GM20431 (cell line): Measurements from ENCODE around the gene SHISA4.
"Not testable (repeated sequence)": the region's sequence is repeated elsewhere in the genome, so short reads cannot be mapped to it uniquely, and the experiment has no call there.

Source experiments
- in situ Hi-C: fragments of 300-500 bp; cut with MseI, MboI; formaldehyde crosslinking; loops from one replicate; pipeline ENCODE4 v1.15.0; 2020; ENCODE audit warnings: low sequenced_read_pairs; ENCODE audit not compliant: unreplicated experiment

The SHISA4 gene, protein sequence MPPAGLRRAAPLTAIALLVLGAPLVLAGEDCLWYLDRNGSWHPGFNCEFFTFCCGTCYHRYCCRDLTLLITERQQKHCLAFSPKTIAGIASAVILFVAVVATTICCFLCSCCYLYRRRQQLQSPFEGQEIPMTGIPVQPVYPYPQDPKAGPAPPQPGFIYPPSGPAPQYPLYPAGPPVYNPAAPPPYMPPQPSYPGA

DNA sequence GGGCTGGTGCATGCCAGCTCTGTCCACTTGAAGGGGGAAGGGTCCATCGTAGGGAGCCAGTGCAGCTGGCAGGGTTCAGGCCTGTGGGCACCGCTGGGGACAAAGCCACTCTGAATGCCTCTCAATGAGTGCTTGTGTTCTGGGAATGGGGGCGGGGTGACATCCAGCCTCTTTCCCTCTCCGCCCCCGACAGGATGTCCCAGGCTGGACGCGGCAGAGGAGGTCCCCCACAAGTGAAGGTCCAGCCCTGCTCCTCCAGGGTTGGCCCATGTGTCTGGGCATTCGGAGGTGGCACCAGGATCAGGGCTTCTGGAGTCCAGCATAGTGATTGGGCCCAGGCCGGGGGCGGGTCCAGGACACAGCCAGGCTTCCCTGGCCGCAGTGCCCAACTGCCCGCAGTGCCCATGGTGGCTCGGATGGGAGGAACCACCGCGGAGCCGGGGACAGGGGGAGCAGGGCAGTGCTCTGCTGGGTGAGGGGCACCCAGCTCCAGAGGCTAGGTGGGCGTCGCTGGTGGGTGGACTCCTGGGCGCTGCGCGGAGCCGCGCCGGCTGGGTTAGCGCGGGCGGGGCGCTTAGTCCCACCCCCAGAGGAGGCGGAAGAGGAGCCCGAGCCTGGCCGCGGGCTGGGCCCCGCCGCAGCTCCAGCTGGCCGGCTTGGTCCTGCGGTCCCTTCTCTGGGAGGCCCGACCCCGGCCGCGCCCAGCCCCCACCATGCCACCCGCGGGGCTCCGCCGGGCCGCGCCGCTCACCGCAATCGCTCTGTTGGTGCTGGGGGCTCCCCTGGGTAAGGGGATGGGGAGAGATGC, at the start of gene SHISA4:
SHISA4 (plus strand) TSS at position 617 of the 808 bp plus-strand sequence; CDS start at position 714, 97 bp downstream.
- in situ Hi-C loops = loop anchor here (25.0 kb wide), 1 partner anchor 224 kb away; the partner anchor contains the start of gene GPR37L1

DNA sequence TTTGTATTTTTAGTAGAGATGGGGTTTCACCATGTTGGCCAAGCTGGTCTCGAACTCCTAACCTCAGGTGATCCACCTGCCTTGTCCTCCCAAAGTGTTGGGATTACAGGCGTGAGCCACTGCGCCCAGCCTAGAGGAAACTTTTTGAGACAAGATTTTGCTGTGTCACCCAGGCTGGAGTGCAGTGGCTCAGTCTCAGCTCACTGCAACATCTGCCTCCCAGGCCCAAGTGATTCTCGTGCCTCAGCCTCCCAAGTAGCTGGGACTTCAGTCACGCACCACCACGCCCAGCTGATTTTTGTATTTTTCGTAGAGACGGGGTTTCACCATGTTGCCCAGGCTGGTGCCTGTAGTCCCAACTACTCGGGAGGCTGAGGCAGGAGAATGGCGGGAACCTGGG, 49.6 kb upstream of the SHISA4 start:
- in situ Hi-C loops = not testable (repeated sequence)

DNA sequence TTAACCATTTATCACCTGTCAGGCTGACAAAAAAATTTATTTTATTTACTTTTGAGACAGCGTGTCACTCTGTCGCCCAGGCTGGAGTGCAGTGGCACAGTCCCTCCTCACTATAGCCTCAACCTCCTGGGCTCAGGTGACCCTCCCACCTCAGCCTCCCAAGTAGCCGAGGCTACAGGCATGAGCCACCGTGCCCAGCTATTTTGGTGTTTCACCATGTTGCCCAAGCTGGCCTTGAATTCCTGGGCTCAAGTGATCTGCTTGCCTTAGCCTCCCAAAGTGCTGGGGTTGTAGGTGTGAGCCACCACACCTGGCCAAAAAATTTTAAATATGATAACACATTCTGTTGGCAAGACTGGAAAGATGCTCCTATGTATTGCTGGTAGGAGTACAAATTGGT, 48.6 kb upstream of the SHISA4 start:
- in situ Hi-C loops = no loop called here

DNA sequence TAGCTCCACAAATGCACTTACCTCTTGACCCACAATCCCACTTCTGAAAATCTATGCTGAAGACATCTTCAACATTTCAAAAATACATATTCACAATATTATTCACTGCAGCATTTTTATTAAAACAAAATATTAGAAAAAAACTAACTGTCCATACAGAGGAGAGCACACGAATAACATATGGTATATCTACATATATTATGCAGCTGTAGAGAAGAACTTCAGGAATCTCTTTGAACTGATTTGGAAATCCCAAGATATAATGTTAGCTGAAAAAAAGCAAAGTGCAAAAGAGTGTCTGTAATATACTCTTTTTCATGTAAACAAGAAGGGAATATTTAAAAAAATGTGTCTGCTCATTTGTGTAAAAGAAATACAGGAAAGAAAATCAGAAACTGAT, 48.2 kb upstream of the SHISA4 start:
- in situ Hi-C loops = no loop called here

DNA sequence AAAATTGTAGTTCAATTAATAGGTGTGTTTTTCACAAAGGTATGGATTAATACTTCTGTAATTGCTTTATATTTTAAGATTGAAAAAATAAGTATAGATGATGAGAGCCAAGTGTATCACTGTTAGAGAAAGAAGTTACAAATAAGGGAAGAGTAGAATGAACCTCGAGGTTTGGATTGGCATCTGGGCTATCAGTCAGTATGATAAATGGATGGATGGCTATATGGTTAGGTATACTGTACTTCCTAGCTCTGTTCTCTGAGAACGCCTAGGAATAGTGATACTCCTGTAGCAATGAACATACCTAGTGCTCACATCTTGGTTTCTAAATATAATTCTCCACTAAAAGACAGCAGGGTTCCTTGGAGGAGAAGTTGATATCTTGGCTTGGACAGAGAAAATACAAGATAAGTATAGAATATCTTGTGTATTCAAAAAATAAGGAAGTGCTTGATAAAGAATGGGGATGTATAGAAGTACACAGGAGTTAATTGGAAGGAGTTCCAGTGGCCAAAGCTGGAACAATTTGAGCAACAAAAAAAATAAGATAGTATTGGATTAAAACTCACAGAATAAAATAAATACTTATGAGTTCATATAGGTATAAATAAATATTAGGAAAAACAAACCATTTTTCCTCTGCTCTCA, 47.3 kb upstream of the SHISA4 start:
- in situ Hi-C loops = no loop called here

DNA sequence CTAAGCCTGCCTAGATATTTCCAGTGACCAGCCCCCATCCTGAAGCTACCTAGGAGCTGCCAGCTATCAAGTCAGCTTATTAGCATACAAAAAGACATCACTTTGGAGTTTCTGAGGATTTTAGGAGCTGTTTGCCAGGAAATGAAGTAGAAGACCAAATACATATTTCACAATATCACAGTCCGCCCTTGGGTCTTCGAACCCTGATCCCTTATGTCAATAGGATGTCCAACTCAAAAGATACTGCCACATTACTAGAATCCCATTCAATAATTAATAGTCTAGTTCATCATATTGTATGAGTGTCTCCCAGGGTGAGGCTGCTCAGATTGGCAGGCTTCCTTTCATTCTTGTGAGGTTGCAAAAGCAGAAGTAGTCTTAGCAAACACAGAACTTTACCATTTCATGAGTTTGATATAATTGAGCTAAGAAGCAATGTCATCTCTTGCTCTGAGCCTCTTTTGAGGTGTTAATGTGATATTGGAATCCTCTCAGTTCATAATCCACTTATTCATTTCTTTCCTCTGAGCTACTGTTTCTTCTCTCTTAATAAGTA, 46.1 kb upstream of the SHISA4 start:
- in situ Hi-C loops = no loop called here

DNA sequence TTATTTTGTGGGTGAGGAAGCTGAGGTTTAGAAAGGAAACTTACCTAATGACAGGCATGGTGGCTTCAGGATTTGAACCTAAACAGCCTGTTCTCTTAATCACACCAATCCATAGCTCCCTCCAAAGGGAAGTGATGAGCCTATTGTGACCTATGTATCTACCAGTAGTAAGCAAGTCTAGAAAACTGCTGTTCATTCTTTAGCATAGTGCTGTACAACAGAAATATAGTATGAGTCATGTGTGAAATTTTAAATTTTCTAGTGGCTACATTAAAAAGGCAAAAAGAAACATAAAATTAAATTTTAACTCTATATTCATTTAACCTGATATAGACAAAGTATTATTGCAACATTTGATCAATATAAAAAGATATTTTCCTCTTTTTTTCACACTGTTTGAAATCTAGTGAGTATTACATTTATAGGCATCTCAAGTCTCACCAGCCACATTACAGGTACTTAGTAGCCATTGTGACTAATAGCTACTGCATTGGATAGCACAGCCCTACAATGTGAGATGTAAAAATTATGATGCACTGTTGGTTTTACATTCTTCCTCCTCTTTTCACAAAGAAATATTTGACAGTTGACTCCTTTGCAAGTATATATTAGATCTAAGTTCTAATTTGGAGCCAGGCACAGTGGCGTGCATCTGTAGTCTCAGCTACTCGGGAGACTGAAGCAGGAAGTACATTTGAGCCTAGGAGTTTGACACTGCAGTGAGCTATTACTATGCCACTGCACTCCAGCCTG, 43.2 kb upstream of the SHISA4 start:
- in situ Hi-C loops = no loop called here

DNA sequence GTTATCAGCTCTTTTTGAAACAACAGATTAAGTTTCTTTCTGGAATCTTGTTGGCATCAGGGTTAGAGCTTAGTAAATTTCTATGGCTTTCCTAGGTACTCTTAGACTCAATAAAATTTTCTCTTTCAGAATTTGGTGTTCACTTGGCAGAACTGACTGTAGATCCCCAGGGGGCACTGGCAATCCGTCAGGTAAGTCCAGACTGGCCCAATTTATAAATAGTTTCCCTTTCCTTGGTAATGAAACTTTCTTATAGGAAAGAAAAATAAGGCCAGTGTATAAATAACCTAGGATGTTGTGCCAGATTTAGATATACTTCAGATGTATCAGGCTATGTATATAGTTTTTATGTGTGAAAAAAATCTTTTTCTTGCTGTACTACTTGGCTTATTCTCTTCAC, 41.5 kb upstream of the SHISA4 start:
- in situ Hi-C loops = no loop called here

DNA sequence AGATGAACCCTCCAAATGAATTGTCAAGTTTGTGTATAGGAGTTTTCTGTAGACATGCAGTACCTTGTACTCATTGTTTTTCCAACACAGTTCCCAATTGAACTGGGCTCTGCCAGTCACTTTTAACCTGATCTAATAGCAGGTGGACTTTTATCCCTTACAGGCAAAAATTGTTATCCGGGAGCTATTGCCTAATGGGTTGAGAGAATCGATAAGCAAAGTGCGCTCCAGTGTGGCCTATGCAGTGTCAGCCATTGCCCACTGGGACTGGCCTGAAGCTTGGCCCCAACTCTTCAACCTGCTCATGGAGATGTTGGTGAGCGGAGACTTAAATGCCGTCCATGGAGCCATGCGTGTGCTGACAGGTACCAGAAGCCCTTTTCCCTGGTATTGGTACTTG, 40.5 kb upstream of the SHISA4 start:
- in situ Hi-C loops = no loop called here

DNA sequence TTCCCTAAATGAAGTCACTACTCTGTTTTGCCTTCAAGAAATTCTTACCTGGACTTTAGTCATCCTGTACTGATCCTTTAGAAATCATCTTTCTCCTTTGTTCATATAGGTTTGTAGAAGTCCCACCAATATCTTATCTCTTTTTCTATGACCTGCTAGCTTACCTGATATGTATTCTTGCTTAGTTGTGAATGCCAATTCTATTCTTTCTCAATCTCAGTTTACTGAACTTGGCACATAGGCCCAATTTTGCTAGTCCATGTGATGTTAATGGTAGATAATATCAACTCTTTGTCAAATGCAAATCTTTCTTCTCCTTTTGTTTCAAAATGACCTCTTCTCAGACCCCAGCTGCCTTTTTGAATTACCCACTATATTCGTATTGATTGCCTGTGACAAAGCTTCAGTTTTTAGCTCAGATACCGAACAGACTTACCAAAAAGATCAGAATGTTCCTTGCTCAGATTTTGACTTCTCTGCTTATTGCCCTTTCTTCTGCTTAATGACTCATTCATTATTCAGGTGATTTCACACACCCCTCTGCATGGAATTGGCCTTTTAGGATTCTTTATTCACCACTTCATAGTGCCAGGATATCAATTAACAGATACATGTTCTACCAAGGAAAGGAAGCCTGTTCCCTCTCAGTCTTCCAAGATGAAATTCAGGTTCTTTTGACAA, 39.2 kb upstream of the SHISA4 start:
- in situ Hi-C loops = no loop called here

DNA sequence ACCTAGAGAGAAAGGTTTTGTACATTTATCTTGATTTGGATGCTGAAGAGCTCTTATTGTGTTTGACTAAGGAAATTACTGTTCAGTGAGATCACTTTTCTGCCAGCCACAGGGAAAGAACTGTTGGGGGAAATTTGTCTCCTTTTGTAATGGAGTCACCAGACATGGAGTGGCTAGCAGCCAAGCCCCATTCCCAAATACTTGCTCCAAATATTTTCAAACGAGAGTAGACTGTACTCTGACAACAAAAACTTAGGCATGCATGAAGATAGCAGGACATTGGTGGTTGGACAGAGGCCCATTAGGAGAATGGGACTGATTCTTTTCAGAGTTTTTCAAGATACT, 38.7 kb upstream of the SHISA4 start:
- in situ Hi-C loops = no loop called here

DNA sequence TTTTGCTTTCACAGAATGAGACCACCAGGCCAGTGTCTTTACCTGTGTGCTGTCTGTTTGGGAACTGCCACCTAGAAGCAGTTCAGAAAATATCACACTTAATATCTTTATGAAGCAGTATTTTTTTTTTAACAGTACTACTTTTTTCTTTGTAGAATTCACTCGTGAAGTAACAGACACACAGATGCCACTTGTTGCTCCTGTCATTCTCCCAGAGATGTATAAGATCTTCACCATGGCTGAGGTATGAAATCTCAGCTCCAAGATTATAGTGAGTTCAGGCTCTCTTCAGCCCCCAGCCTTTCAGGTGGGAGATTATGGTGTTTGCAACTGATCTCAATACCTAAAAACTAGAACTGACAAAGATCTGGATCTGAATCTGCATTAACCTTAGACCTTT, 36.7 kb upstream of the SHISA4 start:
- in situ Hi-C loops = no loop called here

DNA sequence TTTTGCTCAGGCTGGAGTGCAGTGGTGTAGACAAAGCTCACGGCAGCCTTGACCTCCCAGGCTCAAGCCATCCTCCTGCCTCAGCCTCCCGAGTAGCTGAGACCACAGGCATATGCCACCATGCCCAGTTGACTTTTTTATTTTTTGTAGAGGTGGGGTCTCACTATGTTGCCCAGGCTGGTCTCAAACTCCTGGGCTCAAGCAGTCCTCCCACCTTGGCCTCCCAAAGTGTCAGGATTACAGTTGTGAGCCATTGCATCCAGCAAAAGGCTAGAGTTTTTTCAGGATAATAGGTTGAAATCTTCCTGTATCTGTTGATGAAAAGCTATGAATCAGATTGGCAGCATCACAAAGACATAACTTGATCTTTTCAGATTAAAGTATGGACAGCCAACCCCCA, 32.0 kb upstream of the SHISA4 start:
- in situ Hi-C loops = not testable (repeated sequence)

DNA sequence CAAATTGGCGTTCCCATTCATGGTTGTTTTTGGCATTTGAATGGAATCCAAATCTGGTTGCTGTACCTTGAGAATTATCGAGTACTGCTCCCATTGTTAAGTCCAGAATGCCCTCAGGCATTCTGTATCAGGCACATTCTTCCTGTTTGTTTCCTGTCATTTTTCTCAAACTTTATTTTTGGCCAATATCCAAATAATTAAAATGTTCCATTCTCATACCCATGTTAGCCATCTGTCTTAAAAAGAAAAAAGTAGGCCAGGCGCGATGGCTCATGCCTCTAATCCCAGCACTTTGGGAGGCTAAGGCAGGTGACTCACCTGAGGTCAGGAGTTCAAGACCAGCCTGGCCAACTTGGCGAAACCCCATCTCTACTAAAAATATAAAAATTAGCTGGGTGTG, 29.3 kb upstream of the SHISA4 start:
- in situ Hi-C loops = no loop called here

DNA sequence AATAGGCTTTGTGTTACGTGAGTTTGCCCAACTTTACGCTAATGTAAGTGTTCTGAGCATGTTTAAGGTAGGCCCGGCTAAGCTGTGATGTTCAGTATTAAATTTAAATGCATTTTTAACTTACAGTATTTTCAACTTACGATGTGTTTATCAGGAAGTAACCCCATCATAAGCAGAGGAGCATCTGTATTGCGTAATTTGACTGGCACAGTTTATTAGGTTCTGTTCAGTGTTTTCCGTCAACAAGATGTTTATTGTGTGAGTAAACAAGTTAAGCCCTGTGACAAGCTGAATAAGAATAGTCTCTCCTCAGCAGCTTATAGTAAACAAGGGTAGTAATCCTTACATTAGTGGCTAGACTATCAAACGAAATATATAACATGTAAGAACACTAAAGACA, 27.2 kb upstream of the SHISA4 start:
- in situ Hi-C loops = no loop called here

DNA sequence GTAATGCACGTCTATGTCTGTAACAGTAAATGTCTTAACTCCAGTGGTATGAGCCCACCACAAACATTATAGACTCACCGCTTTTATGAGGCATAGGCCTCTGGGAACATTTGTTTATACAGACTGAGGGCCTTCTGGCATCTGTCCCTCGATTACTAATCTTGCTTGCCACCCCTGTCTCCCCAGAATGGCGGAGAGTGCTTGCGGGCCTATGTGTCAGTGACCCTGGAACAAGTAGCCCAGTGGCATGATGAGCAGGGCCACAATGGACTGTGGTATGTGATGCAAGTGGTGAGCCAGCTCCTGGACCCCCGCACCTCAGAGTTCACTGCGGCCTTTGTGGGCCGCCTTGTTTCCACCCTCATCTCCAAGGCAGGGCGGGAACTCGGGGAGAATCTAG, 18.3 kb upstream of the SHISA4 start:
- in situ Hi-C loops = no loop called here

DNA sequence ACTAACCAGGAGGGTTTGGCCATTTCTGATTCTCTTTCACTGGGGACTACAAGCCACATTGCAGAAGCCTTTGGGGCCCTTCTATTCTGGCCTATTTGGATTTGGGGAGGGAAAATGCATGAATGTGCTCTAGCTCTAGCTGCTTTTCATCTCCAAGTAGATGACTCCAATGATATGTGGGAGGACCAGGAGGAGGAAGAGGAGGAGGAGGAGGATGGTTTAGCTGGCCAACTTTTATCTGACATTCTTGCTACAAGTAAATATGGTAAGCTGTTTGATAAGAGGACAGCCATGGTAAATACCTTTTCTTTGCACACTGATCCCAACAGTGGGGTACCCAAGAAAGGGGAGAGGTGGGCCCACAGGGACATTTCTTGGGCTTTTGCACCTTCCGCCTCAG, 14.0 kb upstream of the SHISA4 start:
- in situ Hi-C loops = loop anchor here (25.0 kb wide), 1 partner anchor 238 kb away; the partner anchor contains the start of gene GPR37L1

DNA sequence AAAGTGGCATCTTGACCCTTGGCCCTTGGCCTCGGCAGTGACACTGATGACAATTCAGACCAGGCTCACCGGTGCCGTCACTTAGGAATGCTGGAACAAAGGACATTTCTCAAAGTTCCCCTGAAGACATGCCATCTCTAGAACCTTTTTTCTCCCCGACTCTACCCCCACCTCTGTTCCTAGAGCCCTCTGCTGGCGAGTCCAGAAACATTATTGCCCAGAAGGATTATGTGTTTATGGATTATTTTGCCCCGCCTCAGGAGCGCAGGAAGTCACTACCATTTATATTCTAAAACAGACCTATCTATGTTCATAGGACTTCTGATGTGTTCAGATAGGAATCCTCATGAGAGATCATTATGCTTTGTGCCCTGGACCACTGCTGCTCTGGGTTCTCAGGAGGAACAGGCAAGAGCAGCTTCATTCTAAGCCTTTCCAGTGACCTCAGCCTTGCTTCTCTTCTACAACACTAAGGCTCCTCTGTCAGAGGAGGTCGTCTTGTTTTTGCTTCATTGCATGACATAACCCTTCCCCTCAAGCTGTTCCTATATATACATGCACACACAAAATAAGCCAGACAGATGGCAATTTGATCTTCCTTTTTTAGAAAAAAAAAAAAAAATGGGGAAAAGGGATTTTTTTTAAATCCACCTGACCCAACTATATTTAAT, 12.4 kb upstream of the SHISA4 start:
- in situ Hi-C loops = loop anchor here (25.0 kb wide), 1 partner anchor 236 kb away; the partner anchor contains the start of gene GPR37L1

DNA sequence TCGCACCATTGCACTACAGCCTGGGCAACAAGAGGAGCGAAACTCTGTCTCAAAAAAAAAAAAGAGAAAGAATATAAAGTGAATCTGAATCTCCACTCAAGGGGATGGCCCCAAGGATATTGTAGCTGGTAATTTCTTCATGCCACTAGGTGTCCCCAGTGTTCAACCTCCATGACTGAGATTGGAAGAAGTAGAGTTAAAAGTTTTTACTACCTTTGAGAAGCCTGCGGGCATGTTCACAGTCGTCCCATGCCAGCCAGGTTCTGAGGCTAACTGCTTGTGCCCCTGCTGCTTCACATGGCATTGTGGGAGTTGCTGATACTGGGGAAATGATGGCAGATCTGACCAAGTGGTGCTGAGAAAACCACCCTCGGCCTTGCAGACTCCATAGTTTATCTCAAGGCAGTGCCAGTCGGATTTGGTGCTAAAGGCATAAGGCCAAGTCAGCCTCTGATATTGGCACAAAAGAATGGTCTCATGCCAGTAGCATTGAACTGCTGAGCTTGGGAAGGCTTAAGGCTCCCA, 10.8 kb upstream of the SHISA4 start:
- in situ Hi-C loops = loop anchor here (25.0 kb wide), 1 partner anchor 234 kb away; the partner anchor contains the start of gene GPR37L1
